PC-3 (cell line): ENCODE results near the gene AFAP1L2. TPM values are rescaled to one million over a fixed set of nuclear protein-coding genes. Genes with fewer than 3 reads are reported as not detected.
"Not testable (repeated sequence)": the region's sequence is repeated elsewhere in the genome, so short reads cannot be mapped to it uniquely, and the experiment has no call there.

Source experiments
- ATAC-seq: fragments of 200-7000 bp; cut with Tn5 transposase; 2 replicates; pipeline ENCODE4 v1.9.1; 2020; ENCODE audit warnings: mild to moderate bottlenecking, moderate library complexity
- BruUV-seq: library from RNA; stranded (reverse); fragments of 400-500 nt; replicated peaks from 2 replicates; lab custom pipeline; 2021; lab: Mats Ljungman, UMichigan
- CTCF ChIA-PET: fragments of 300-600 bp; sonication (Branson Sonifier 250); formaldehyde crosslinking; loops from one replicate; lab custom pipeline; 2022; ENCODE audit warnings: antibody characterized with exemption; lab: Charles Lee
- POLR2A ChIA-PET: fragments of 300-600 bp; sonication (Branson Sonifier 250); formaldehyde crosslinking; loops from one replicate; lab custom pipeline; 2022; ENCODE audit warnings: antibody characterized with exemption; ENCODE audit not compliant: unreplicated experiment; lab: Charles Lee
- DNase-seq: peaks from one replicate; pipeline ENCODE4 v3.0.0-alpha.2; 2015
- H2AFZ ChIP-seq: fragments of 300-600 bp; sonication (generic); 2 replicates; pipeline ENCODE4 v1.6.0; 2016; ENCODE audit warnings: antibody characterized with exemption, low read length
- H3F3A ChIP-seq: fragments of 300-600 bp; sonication (generic); one replicate; pipeline ENCODE4 v1.6.0; 2017; ENCODE audit warnings: antibody characterized with exemption, low read length, control low read depth, mild to moderate bottlenecking; ENCODE audit not compliant: unreplicated experiment
- H3K27ac ChIP-seq: fragments of 300-600 bp; sonication (generic); 2 replicates; pipeline ENCODE4 v1.5.1; 2016; ENCODE audit warnings: mild to moderate bottlenecking, low read length
- H3K27me3 ChIP-seq: fragments of 300-600 bp; sonication (generic); 2 replicates; pipeline ENCODE4 v1.6.1; 2016; ENCODE audit warnings: low read length, mixed read lengths
- H3K36me3 ChIP-seq: fragments of 300-600 bp; sonication (generic); 2 replicates; pipeline ENCODE4 v1.6.1; 2016; ENCODE audit warnings: low read depth, mixed run types, low read length, mixed read lengths
- H3K4me1 ChIP-seq: fragments of 300-600 bp; sonication (generic); 2 replicates; pipeline ENCODE4 v1.5.1; 2016; ENCODE audit warnings: low read length; ENCODE audit not compliant: insufficient read depth
- H3K4me2 ChIP-seq: fragments of 300-600 bp; sonication (generic); 2 replicates; pipeline ENCODE4 v1.6.0; 2016; ENCODE audit warnings: low read length
- H3K4me3 ChIP-seq: fragments of 300-600 bp; sonication (generic); 2 replicates; pipeline ENCODE4 v1.5.1; 2016; ENCODE audit warnings: mild to moderate bottlenecking, low read length, mixed read lengths
- H3K79me2 ChIP-seq: fragments of 300-600 bp; sonication (generic); 2 replicates; pipeline ENCODE4 v1.6.1; 2017; ENCODE audit warnings: low read length, mixed read lengths
- H3K9ac ChIP-seq: fragments of 300-600 bp; sonication (generic); 2 replicates; pipeline ENCODE4 v1.6.0; 2016; ENCODE audit warnings: mild to moderate bottlenecking, low read length
- H3K9me2 ChIP-seq: fragments of 300-600 bp; sonication (generic); replicated peaks from 2 replicates; pipeline ENCODE4 v1.6.1; 2016; ENCODE audit warnings: mixed run types, low read length, mixed read lengths
- H3K9me3 ChIP-seq: fragments of 300-600 bp; sonication (generic); 2 replicates; pipeline ENCODE4 v1.6.1; 2016; ENCODE audit warnings: low read length, mixed read lengths
- H4K20me1 ChIP-seq: fragments of 300-600 bp; sonication (generic); 2 replicates; pipeline ENCODE4 v1.6.1; 2016; ENCODE audit warnings: low read length, mixed read lengths
- CTCF ChIP-seq: fragments of 300-600 bp; sonication (generic); conservative IDR thresholded peaks from 2 replicates; pipeline ENCODE4 v1.5.1; 2017; ENCODE audit warnings: antibody characterized with exemption, low read depth, mild to moderate bottlenecking, low read length
- EZH2 ChIP-seq: fragments of 300-600 bp; sonication (generic); IDR thresholded peaks from one replicate; pipeline ENCODE4 v1.6.1; 2017; ENCODE audit warnings: antibody characterized with exemption, mild to moderate bottlenecking, low read length; ENCODE audit not compliant: unreplicated experiment
- EZH2phosphoT487 ChIP-seq: fragments of 300-600 bp; sonication (generic); IDR thresholded peaks from 2 replicates; pipeline ENCODE4 v1.6.1; 2018; ENCODE audit warnings: mild to moderate bottlenecking, antibody characterized with exemption, low read length, borderline replicate concordance
- intact Hi-C: fragments of 100-400 bp; cut with micrococcal nuclease; formaldehyde crosslinking; loops from 2 replicates; pipeline ENCODE4 v1.9.0; 2023
- total RNA-seq: library from RNA; depleted of rRNA; stranded (reverse); fragments of >200 nt; gene quantifications from 2 replicates; pipeline ENCODE4 v1.2.3, GENCODE V29; 2014

The AFAP1L2 gene
- total RNA-seq, 1 experiment from 2014 or later: 0.77 TPM

- intact Hi-C loops: no loop called here
- Histone ChIP-seq H4K20me1 (no peaks in the 10 kb centered on the region), H3K4me1 (no peaks in the 10 kb centered on the region), H3K27me3 (no peaks in the 10 kb centered on the region), H3K9me3 (no peaks in the 10 kb centered on the region), H3K9me2 (no peaks in the 10 kb centered on the region), H3K4me2 (no peak overlapping the region), H3K36me3 (no peaks in the 10 kb centered on the region), H2AFZ (no peak overlapping the region), H3K4me3 (no peak overlapping the region), H3K27ac (no peak overlapping the region), H3K79me2 (no peaks in the 10 kb centered on the region), H3F3A (no peaks in the 10 kb centered on the region), H3K9ac (no peak overlapping the region)
- POLR2A ChIA-PET: no interaction called here
- no TSS peak for BruUV-seq
- DNase-seq (no peak), ATAC-seq (no peak)
- CTCF ChIA-PET: no interaction called here
- TF ChIP-seq EZH2phosphoT487 (no peak), EZH2 (no peak), CTCF (no peak)
Observed at GRCh38 chr10:114335614-114336013, 68.7 kb downstream of the AFAP1L2 start.

- Histone ChIP-seq H3K9me2 (no peaks in the 10 kb centered on the region), H3K36me3 (no peaks in the 10 kb centered on the region), H3K9me3 (no peaks in the 10 kb centered on the region), H3K79me2 (no peaks in the 10 kb centered on the region), H3K4me3 (no peak overlapping the region), H4K20me1 (no peaks in the 10 kb centered on the region), H3K27me3 (no peaks in the 10 kb centered on the region), H3K27ac (no peak overlapping the region), H3K4me2 (no peak overlapping the region), H3F3A (no peaks in the 10 kb centered on the region), H3K9ac (no peak overlapping the region), H3K4me1 (no peaks in the 10 kb centered on the region), H2AFZ (no peak overlapping the region)
- TF ChIP-seq CTCF: no peak
- no peak for TF ChIP-seq EZH2
- TF ChIP-seq EZH2phosphoT487: no peak
- no TSS peak for BruUV-seq
- CTCF ChIA-PET: no interaction called here
- POLR2A ChIA-PET: no interaction called here
- DNase-seq: no peak
- intact Hi-C loops: no loop called here
- ATAC-seq: no peak
Observed at GRCh38 chr10:114334301-114334700, 70.0 kb downstream of the AFAP1L2 start.

- H3K4me3 ChIP-seq, H3K4me1 ChIP-seq, H4K20me1 ChIP-seq, H3K9me3 ChIP-seq, H2AFZ ChIP-seq, BruUV-seq, DNase-seq, POLR2A ChIA-PET, H3K36me3 ChIP-seq, H3F3A ChIP-seq, H3K9me2 ChIP-seq, H3K4me2 ChIP-seq, H3K9ac ChIP-seq, H3K27ac ChIP-seq, H3K79me2 ChIP-seq, intact Hi-C loops, ATAC-seq, H3K27me3 ChIP-seq, CTCF ChIA-PET: not testable (repeated sequence)
Observed at GRCh38 chr10:114333441-114333840, 70.9 kb downstream of the AFAP1L2 start.
